Jurkat, Clone E6-1 (cell line): ENCODE results near the gene LMCD1.

Source experiments
- DNase-seq: peaks from one replicate; pipeline ENCODE4 v3.0.0-alpha.2; 2011; ENCODE audit warnings: low read depth, low spot score
- H3K4me3 ChIP-seq: 2 replicates; pipeline ENCODE4 v1.5.1; 2011; ENCODE audit warnings: mild to moderate bottlenecking, low read length, control low read depth, moderate library complexity

The LMCD1 gene

GRCh38 chr3:8603115-8603710 lies 101.6 kb downstream of the LMCD1 start:
- DNase-seq, result no peak
- H3K4me3 ChIP-seq, result no peak overlapping the region

GRCh38 chr3:8604006-8604405 lies 102.4 kb downstream of the LMCD1 start:
- no peak for DNase-seq
- no peak overlapping the region for H3K4me3 ChIP-seq

GRCh38 chr3:8604988-8605387 lies 103.4 kb downstream of the LMCD1 start:
- DNase-seq, result no peak
- no peak overlapping the region for H3K4me3 ChIP-seq

GRCh38 chr3:8606701-8607231 lies 105.1 kb downstream of the LMCD1 start:
- no peak for DNase-seq
- H3K4me3 ChIP-seq, result no peak overlapping the region

GRCh38 chr3:8607234-8608040 lies 105.8 kb downstream of the LMCD1 start:
- DNase-seq, result no peak

GRCh38 chr3:8608041-8608790 lies 106.6 kb downstream of the LMCD1 start:
- no peak for DNase-seq
- H3K4me3 ChIP-seq, result no peak overlapping the region

More at GRCh38 chr3:8607234-8608040, 105.8 kb downstream of the LMCD1 start:
- H3K4me3 ChIP-seq, result no peak overlapping the region

GRCh38 chr3:8608791-8609467 lies 107.3 kb downstream of the LMCD1 start:
- DNase-seq, result no peak
- no peak overlapping the region for H3K4me3 ChIP-seq

- DNase-seq, result no peak
- H3K4me3 ChIP-seq, result no peak overlapping the region
These were observed 109.3 kb downstream of the LMCD1 start for GRCh38 chr3:8610951-8611350.

GRCh38 chr3:8617921-8618320 lies 116.3 kb downstream of the LMCD1 start:
- no peak for DNase-seq
- H3K4me3 ChIP-seq, result no peak overlapping the region

- no peak overlapping the region for H3K4me3 ChIP-seq
- no peak for DNase-seq
These were observed 117.3 kb downstream of the LMCD1 start for GRCh38 chr3:8618950-8619349.

GRCh38 chr3:8619548-8619947 lies 117.9 kb downstream of the LMCD1 start:
- DNase-seq, result no peak
- H3K4me3 ChIP-seq, result no peak overlapping the region

GRCh38 chr3:8621141-8621540 lies 119.5 kb downstream of the LMCD1 start:
- no peak overlapping the region for H3K4me3 ChIP-seq
- no peak for DNase-seq

- DNase-seq, result no peak
- H3K4me3 ChIP-seq, result no peak overlapping the region
These were observed 120.2 kb downstream of the LMCD1 start for GRCh38 chr3:8621872-8622271.

- DNase-seq, result peak; percentile 11
These were observed 121.5 kb downstream of the LMCD1 start for GRCh38 chr3:8622873-8623691.

GRCh38 chr3:8623741-8624140 lies 122.1 kb downstream of the LMCD1 start:
- DNase-seq, result no peak
- H3K4me3 ChIP-seq, result no peak overlapping the region

More at GRCh38 chr3:8622873-8623691, 121.5 kb downstream of the LMCD1 start:
- no peak overlapping the region for H3K4me3 ChIP-seq
